Natural killer cell (primary cell): Measurements from ENCODE around the gene SCT. TPM values are rescaled to one million over a fixed set of nuclear protein-coding genes. Genes with fewer than 3 reads are reported as not detected.

ENCODE experiments used
- ATAC-seq, 3 donors: fragments of 150-1000 bp in 2 of 3; fragments of 200-7000 bp in 1 of 3; cut with Tn5 transposase; 1 replicate in 1 of 3; 2 replicates in 2 of 3; pipeline ENCODE4 v1.10.0; 2021; ENCODE audit warnings: mild to moderate bottlenecking in 2 of 3, moderate library complexity in 2 of 3
- DNase-seq, 2 donors: peaks; one replicate each; pipeline versions ENCODE4 v3.0.0 to v3.0.0-alpha.2; 2013 to 2021; ENCODE audit warnings: mixed read lengths in 1 of 2
- H3K27ac ChIP-seq: one replicate; pipeline ENCODE4 v1.5.1; 2013; ENCODE audit warnings: mild to moderate bottlenecking, low read length
- H3K27me3 ChIP-seq: one replicate; pipeline ENCODE4 v1.6.1; 2013; ENCODE audit warnings: low read length; ENCODE audit not compliant: control insufficient read depth, insufficient read depth
- H3K36me3 ChIP-seq: one replicate; pipeline ENCODE4 v1.6.1; 2013; ENCODE audit warnings: low read length; ENCODE audit not compliant: control insufficient read depth, insufficient read depth
- H3K4me1 ChIP-seq: one replicate; pipeline ENCODE4 v1.6.1; 2013; ENCODE audit warnings: low read length; ENCODE audit not compliant: control insufficient read depth, insufficient read depth
- H3K4me3 ChIP-seq: one replicate; pipeline ENCODE4 v1.5.1; 2013; ENCODE audit warnings: low read length
- H3K9me3 ChIP-seq: one replicate; pipeline ENCODE4 v1.6.1; 2013; ENCODE audit warnings: low read length; ENCODE audit not compliant: control insufficient read depth, insufficient read depth
- H3K27ac Mint-ChIP-seq, 2 donors: one replicate each; pipeline ENCODE4 v1.8.0; 2022; ENCODE audit warnings: mild to moderate bottlenecking in 2 of 2, mixed read lengths in 2 of 2, moderate library complexity in 1 of 2
- H3K27me3 Mint-ChIP-seq, 2 donors: one replicate each; pipeline ENCODE4 v1.8.0; 2022; ENCODE audit warnings: low read depth in 2 of 2, mixed read lengths in 2 of 2
- H3K36me3 Mint-ChIP-seq: one replicate; pipeline ENCODE4 v1.8.0; 2022; ENCODE audit warnings: mixed read lengths
- H3K4me1 Mint-ChIP-seq, 2 donors: one replicate each; pipeline ENCODE4 v1.8.0; 2022; ENCODE audit warnings: mixed read lengths in 2 of 2
- H3K4me3 Mint-ChIP-seq: one replicate; pipeline ENCODE4 v1.8.0; 2022; ENCODE audit warnings: mild to moderate bottlenecking, moderate library complexity, mixed read lengths
- H3K9me3 Mint-ChIP-seq, 2 donors: one replicate each; pipeline ENCODE4 v1.8.0; 2022; ENCODE audit warnings: mixed read lengths in 2 of 2
- WGBS: methylation state at CpG from one replicate; pipeline ENCODE4 v1.1.7; 2013; ENCODE audit warnings: missing lambda C conversion rate; ENCODE audit not compliant: insufficient coverage; 5-methylcytosine and 5-hydroxymethylcytosine counted together
- intact Hi-C: fragments of 100-400 bp; cut with micrococcal nuclease; formaldehyde crosslinking; loops from one replicate; pipeline ENCODE4 v1.14.2; 2022
- total RNA-seq, 4 donors: library from RNA; stranded (reverse); fragments of 120-200 nt in 1 of 4; gene quantifications; one replicate each; pipeline versions ENCODE4 v1.2.3 to v1.2.4, GENCODE V29; 2013 to 2022
- TF ChIP-seq, protein P1 (sequence below): fragments of 200-600 bp; IDR thresholded peaks from one replicate; pipeline ENCODE4 v1.8.0; 2022; ENCODE audit warnings: antibody characterized with exemption

SCT gene
- total RNA-seq, 3 donors from 2014 or later (not counting 1 experiment from before 2014, with no cell fraction given), result not detected

DNA sequence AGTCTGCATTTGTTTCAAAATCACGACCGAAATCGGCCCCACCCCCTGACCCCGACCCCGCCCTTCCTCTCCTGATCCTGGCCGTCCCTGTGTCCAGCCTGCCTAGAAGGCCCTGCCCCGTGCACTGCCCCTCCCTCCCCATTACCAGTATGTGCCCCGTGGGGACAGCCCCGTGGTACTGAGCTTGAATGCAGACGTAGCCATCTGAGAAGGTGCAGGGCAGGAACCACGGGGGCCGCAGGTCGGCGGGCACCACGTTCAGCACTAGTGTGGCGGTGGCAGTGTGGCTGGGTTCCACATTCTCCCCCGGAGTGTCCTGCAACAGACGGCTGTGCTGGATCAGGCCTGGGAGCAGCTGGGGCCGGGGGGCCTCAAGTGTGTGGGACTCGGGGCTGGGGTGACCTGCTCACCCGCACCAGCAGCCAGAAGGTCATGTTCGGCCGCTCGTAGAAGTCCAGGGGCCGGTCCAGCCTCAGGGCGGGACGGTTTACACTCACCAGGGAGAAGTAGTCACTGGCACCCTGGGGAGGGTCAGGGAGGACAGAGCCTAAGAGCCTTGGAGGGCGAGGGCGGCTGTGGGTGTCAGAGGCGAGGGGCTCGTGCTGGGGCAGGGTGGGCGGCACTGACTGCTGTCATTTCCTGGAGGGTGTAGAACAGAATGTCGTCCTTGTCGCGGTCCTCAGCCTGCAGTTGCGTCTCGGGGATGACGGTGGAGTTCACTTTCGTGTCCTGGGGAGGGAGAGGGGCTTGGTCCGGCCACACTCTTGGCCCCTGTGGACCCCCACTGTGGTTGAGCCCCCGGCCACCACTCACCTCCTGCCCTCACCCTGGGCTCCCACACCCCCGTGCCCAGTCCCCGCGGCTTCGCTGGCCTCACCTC is 5.8 kb downstream of the SCT start:
- no peaks in the 10 kb centered on the region for H3K9me3 ChIP-seq
- WGBS, result 82% methylated on average over 45 of the region's 45 CpGs
- peaks cover 0 to 8% of the 10 kb centered on the region in 2 donors for H3K4me1 Mint-ChIP-seq
- no peak overlapping the region for H3K4me3 ChIP-seq
- no peaks in the 10 kb centered on the region for H3K36me3 ChIP-seq
- ATAC-seq (peak in 1 of 3 donors; percentile 14), DNase-seq (no peak)
- intact Hi-C loops, result no loop called here
- H3K4me1 ChIP-seq, result peaks cover 10% of the 10 kb centered on the region
- no peaks in the 10 kb centered on the region for H3K36me3 Mint-ChIP-seq
- H3K9me3 Mint-ChIP-seq, result no peaks in the 10 kb centered on the region
- H3K4me3 Mint-ChIP-seq, result no peak overlapping the region
- H3K27ac ChIP-seq, result no peak overlapping the region
- H3K27ac Mint-ChIP-seq, result no peak overlapping the region
- H3K27me3 ChIP-seq, result peaks cover 4% of the 10 kb centered on the region
- TF ChIP-seq, protein P1, sequence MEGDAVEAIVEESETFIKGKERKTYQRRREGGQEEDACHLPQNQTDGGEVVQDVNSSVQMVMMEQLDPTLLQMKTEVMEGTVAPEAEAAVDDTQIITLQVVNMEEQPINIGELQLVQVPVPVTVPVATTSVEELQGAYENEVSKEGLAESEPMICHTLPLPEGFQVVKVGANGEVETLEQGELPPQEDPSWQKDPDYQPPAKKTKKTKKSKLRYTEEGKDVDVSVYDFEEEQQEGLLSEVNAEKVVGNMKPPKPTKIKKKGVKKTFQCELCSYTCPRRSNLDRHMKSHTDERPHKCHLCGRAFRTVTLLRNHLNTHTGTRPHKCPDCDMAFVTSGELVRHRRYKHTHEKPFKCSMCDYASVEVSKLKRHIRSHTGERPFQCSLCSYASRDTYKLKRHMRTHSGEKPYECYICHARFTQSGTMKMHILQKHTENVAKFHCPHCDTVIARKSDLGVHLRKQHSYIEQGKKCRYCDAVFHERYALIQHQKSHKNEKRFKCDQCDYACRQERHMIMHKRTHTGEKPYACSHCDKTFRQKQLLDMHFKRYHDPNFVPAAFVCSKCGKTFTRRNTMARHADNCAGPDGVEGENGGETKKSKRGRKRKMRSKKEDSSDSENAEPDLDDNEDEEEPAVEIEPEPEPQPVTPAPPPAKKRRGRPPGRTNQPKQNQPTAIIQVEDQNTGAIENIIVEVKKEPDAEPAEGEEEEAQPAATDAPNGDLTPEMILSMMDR, result no peak
- H3K27me3 Mint-ChIP-seq, result peaks cover 0 to 3% of the 10 kb centered on the region in 2 donors

DNA sequence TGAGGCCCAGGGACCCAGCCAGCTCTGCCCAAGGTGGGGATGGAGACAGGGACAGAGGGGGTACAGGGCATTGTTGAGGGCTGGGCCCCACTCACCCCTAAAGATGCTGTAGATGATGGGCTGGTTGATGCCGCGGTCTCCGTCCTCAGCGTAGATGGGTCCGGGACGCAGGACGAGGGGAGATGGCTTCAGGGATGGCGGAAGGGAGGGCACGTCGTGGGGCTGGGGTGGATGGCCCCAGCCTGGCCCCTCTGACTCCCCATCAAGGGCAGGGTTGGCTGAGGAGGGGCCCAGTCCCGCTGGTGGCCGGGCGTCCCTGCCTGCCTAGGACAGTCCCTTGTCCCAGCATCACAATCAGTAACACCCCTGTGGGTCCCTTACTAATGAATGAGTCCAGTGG is 6.8 kb downstream of the SCT start:
- Mint-ChIP-seq H3K4me1 (peaks cover 0 to 11% of the 10 kb centered on the region in 2 donors), H3K27ac (no peak overlapping the region), H3K4me3 (no peak overlapping the region), H3K36me3 (no peaks in the 10 kb centered on the region), H3K9me3 (no peaks in the 10 kb centered on the region), H3K27me3 (peaks cover 0 to 3% of the 10 kb centered on the region in 2 donors)
- H3K9me3 ChIP-seq, result no peaks in the 10 kb centered on the region
- H3K36me3 ChIP-seq, result no peaks in the 10 kb centered on the region
- peaks cover 15% of the 10 kb centered on the region for H3K4me1 ChIP-seq
- ATAC-seq (no peak), DNase-seq (no peak)
- no peak overlapping the region for H3K27ac ChIP-seq
- TF ChIP-seq, protein P1, result no peak
- H3K27me3 ChIP-seq, result no peaks in the 10 kb centered on the region
- WGBS, result 92% methylated on average over 13 of the region's 13 CpGs
- intact Hi-C loops, result no loop called here
- H3K4me3 ChIP-seq, result no peak overlapping the region

DNA sequence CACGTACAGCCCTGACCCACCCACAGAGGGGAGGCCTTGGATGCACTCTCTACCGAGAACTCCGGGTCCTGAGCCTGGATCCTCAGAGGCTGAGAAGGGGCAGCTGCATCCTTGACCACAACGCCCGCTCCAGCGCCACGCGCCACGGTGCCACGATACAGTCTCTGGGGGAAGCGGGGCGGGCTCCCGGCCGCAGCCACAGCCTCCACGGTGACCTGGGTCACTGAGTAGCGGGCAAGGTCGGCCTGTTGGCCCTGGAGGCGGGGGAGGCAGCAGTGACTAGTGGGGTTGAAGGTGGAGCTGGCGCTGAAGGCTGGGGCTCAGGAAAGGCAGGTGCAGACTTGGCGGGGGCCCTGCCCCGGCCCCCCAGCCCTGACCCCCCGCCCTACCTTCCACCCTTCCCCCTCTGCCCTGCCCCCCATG is 7.3 kb downstream of the SCT start:
- WGBS, result 91% methylated on average over 18 of the region's 22 CpGs
- ATAC-seq, result no peak

More for the DNA sequence above, 7.3 kb downstream of the SCT start:
- Histone ChIP-seq H3K9me3 (no peaks in the 10 kb centered on the region), H3K4me3 (no peak overlapping the region), H3K27ac (no peak overlapping the region), H3K27me3 (no peaks in the 10 kb centered on the region), H3K36me3 (peaks cover under 1% of the 10 kb centered on the region), H3K4me1 (peaks cover 20% of the 10 kb centered on the region)
- H3K27ac Mint-ChIP-seq, result no peak overlapping the region
- intact Hi-C loops, result loop anchor here (5.0 to 10.0 kb wide), 2 partner anchors 42 to 105 kb away; partner anchors contain the start of gene PHRF1
- H3K27me3 Mint-ChIP-seq, result peaks cover 0 to 3% of the 10 kb centered on the region in 2 donors
- TF ChIP-seq, protein P1, result no peak
- H3K4me1 Mint-ChIP-seq, result peaks cover 0 to 11% of the 10 kb centered on the region in 2 donors
- no peak overlapping the region for H3K4me3 Mint-ChIP-seq
- no peak for DNase-seq
- H3K9me3 Mint-ChIP-seq, result no peaks in the 10 kb centered on the region
- H3K36me3 Mint-ChIP-seq, result no peaks in the 10 kb centered on the region
